ENCODE results near the gene BIN1.

GRCh38 chr2:127118038-127118437, 11.1 kb upstream of the BIN1 start:
- TF ChIP-seq CTCF (IDR thresholded peaks at IDR 0.05; ENCODE audit: borderline replicate concordance, extremely low read depth, low read length, poor library complexity, severe bottlenecking) (no peak), EZH2 (IDR thresholded peaks at IDR 0.05; ENCODE audit: borderline replicate concordance, low read depth, low read length, severe bottlenecking) (no peak)

Measured in DND-41 (cell line).